Measurements from ENCODE around the gene LCE2D.

GRCh38 chr1:152654110-152654509, 9.1 kb upstream of the LCE2D start:
- TF ChIP-seq CTCF (IDR thresholded peaks at IDR 0.05; ENCODE audit: low read length) = peak; percentile 95
- TF ChIP-seq EZH2phosphoT487 (IDR thresholded peaks at IDR 0.05; ENCODE audit: low read length) = no peak
- TF ChIP-seq EZH2 (optimal IDR thresholded peaks at IDR 0.05; ENCODE audit: low read depth, low read length) = no peak
